HCT116 (cell line): ENCODE measurements around the gene UFD1. TPM values are rescaled to one million over a fixed set of nuclear protein-coding genes. Genes with fewer than 3 reads are reported as not detected.

Experiments
- ATAC-seq: fragments of 200-7000 bp; cut with Tn5 transposase; 2 replicates; pipeline ENCODE4 v1.9.1; 2020; ENCODE audit warnings: mild to moderate bottlenecking, moderate library complexity
- BruUV-seq: library from RNA; stranded (reverse); fragments of 400-500 nt; replicated peaks from 2 replicates; lab custom pipeline; 2021; lab: Mats Ljungman, UMichigan
- CTCF ChIA-PET: fragments of 300-600 bp; sonication (Branson Sonifier 250); formaldehyde crosslinking; loops from one replicate; lab custom pipeline; 2021; ENCODE audit warnings: antibody characterized with exemption; lab: Charles Lee
- POLR2A ChIA-PET: fragments of 300-600, 350-600 bp; sonication (Branson Sonifier 250); formaldehyde crosslinking; loops from one replicate; lab custom pipeline; 2021; ENCODE audit warnings: antibody characterized with exemption; lab: Charles Lee
- RAD21 ChIA-PET, 2 experiments: fragments of 300-600 bp; sonication (Branson Sonifier 250); formaldehyde crosslinking; loops; one replicate each; lab custom pipeline; 2023; ENCODE audit warnings: low total read pairs in 2 of 2; ENCODE audit not compliant: uncharacterized antibody in 2 of 2, unreplicated experiment in 2 of 2, low non-redundant PET in 1 of 2; lab: Charles Lee
- DNase-seq: peaks from one replicate; pipeline ENCODE4 v3.0.0-alpha.2; 2010; ENCODE audit warnings: low read depth, low spot score
- H2AFZ ChIP-seq: fragments of 200-600 bp; shearing (Covaris generic), sonication (generic); 2 replicates; pipeline ENCODE4 v1.6.1; 2017; ENCODE audit warnings: low read depth, mixed run types, mixed read lengths, antibody characterized with exemption, low read length; ENCODE audit not compliant: poor library complexity, severe bottlenecking
- H3K27ac ChIP-seq: 2 replicates; pipeline ENCODE4 v1.5.1; 2012; ENCODE audit warnings: low read depth, low read length
- H3K27me3 ChIP-seq: fragments of 200-600 bp; sonication (generic); 2 replicates; pipeline ENCODE4 v1.6.1; 2016; ENCODE audit warnings: mixed run types, low read length, mixed read lengths; ENCODE audit not compliant: insufficient read depth
- H3K36me3 ChIP-seq, 2 experiments: fragments of 200-500 bp in 1 of 2; fragments of 200-600 bp in 1 of 2; sonication (Bioruptor generic) in 1 of 2; sonication (generic) in 1 of 2; 2 replicates each; pipeline versions ENCODE4 v1.5.1 to v1.6.1; 2014 to 2016; ENCODE audit warnings: low read length in 2 of 2, inconsistent platforms in 1 of 2, mixed read lengths in 1 of 2, mixed run types in 1 of 2; ENCODE audit not compliant: insufficient read depth in 2 of 2, control insufficient read depth in 1 of 2
- H3K4me1 ChIP-seq, 2 experiments: fragments of 200-600 bp in 1 of 2; sonication (generic) in 1 of 2; 2 replicates each; pipeline versions ENCODE4 v1.5.1 to v1.6.1; 2012 to 2017; ENCODE audit warnings: low read length in 2 of 2, inconsistent platforms in 1 of 2, mild to moderate bottlenecking in 1 of 2, mixed read lengths in 1 of 2, mixed run types in 1 of 2, moderate library complexity in 1 of 2; ENCODE audit not compliant: insufficient read depth in 2 of 2, control insufficient read depth in 1 of 2
- H3K4me2 ChIP-seq: fragments of 200-600 bp; sonication (generic); 2 replicates; pipeline ENCODE4 v1.6.1; 2017; ENCODE audit warnings: mixed run types, low read length, mixed read lengths
- H3K4me3 ChIP-seq, 2 experiments: fragments of 200-600 bp in 1 of 2; sonication (generic) in 1 of 2; replicated peaks in 1 of 2; 2 replicates each; pipeline ENCODE4 v1.5.1; 2011 to 2016; ENCODE audit warnings: low read length in 2 of 2, control low read depth in 1 of 2, low read depth in 1 of 2, mild to moderate bottlenecking in 1 of 2, mixed read lengths in 1 of 2, mixed run types in 1 of 2
- H3K79me2 ChIP-seq: fragments of 200-600 bp; sonication (generic); 2 replicates; pipeline ENCODE4 v1.6.1; 2017; ENCODE audit warnings: mild to moderate bottlenecking, mixed run types, low read length, moderate library complexity, mixed read lengths; ENCODE audit not compliant: insufficient read depth
- H3K9ac ChIP-seq: fragments of 200-600 bp; sonication (generic); 2 replicates; pipeline ENCODE4 v1.6.1; 2016; ENCODE audit warnings: low read length, mixed read lengths
- H3K9me2 ChIP-seq: fragments of 200-600 bp; sonication (generic), shearing (Covaris generic); 2 replicates; pipeline ENCODE4 v1.6.1; 2017; ENCODE audit warnings: mixed run types, mild to moderate bottlenecking, moderate library complexity; ENCODE audit not compliant: insufficient read depth
- H3K9me3 ChIP-seq, 2 experiments: fragments of 200-500 bp in 1 of 2; fragments of 200-600 bp in 1 of 2; sonication (Bioruptor generic) in 1 of 2; sonication (generic) in 1 of 2; 2 replicates each; pipeline ENCODE4 v1.6.1; 2014 to 2017; ENCODE audit warnings: low read length in 2 of 2, mixed read lengths in 2 of 2, inconsistent platforms in 1 of 2, low read depth in 1 of 2, mild to moderate bottlenecking in 1 of 2, mixed run types in 1 of 2, moderate library complexity in 1 of 2; ENCODE audit not compliant: control insufficient read depth in 1 of 2, insufficient read depth in 1 of 2
- H4K20me1 ChIP-seq: fragments of 200-600 bp; sonication (generic), shearing (Covaris generic); 2 replicates; pipeline ENCODE4 v1.6.1; 2017; ENCODE audit warnings: mixed run types, mild to moderate bottlenecking, moderate library complexity; ENCODE audit not compliant: insufficient read depth
- CBX3 ChIP-seq: IDR thresholded peaks from 2 replicates; pipeline ENCODE4 v1.6.1; 2012; ENCODE audit warnings: low read depth
- CEBPB ChIP-seq: IDR thresholded peaks from 2 replicates; pipeline ENCODE4 v1.6.1; 2012; ENCODE audit warnings: low read depth
- CTCF ChIP-seq, 3 experiments: fragments of 200-600 bp in 1 of 3; sonication (generic) in 1 of 3; IDR thresholded peaks in 2 of 3; conservative IDR thresholded peaks in 1 of 3; 2 replicates each; pipeline ENCODE4 v1.5.1; 2012 to 2017; ENCODE audit warnings: low read depth in 2 of 3, low read length in 2 of 3, antibody characterized with exemption in 1 of 3, borderline replicate concordance in 1 of 3, control low read depth in 1 of 3, mild to moderate bottlenecking in 1 of 3, mixed read lengths in 1 of 3, mixed run types in 1 of 3, moderate library complexity in 1 of 3; ENCODE audit not compliant: insufficient read depth in 1 of 3
- EGR1 ChIP-seq: IDR thresholded peaks from 2 replicates; pipeline ENCODE4 v1.6.1; 2012; ENCODE audit warnings: low read depth
- ELF1 ChIP-seq: IDR thresholded peaks from 2 replicates; pipeline ENCODE4 v1.6.1; 2012; ENCODE audit warnings: low read depth, borderline replicate concordance
- EZH2 ChIP-seq: fragments of 200-600 bp; sonication (generic); IDR thresholded peaks from 2 replicates; pipeline ENCODE4 v1.6.1; 2017; ENCODE audit warnings: antibody characterized with exemption, mixed run types
- EZH2phosphoT487 ChIP-seq: fragments of 200-600 bp; IDR thresholded peaks from 2 replicates; pipeline ENCODE4 v1.6.1; 2018; ENCODE audit warnings: antibody characterized with exemption, borderline replicate concordance
- FOSL1 ChIP-seq: IDR thresholded peaks from 2 replicates; pipeline ENCODE4 v1.6.1; 2012; ENCODE audit warnings: low read depth
- JUND ChIP-seq: IDR thresholded peaks from 2 replicates; pipeline ENCODE4 v1.6.1; 2012
- MAX ChIP-seq: IDR thresholded peaks from 2 replicates; pipeline ENCODE4 v1.6.1; 2012
- POLR2AphosphoS5 ChIP-seq: IDR thresholded peaks from 2 replicates; pipeline ENCODE4 v1.6.1; 2011; ENCODE audit warnings: mild to moderate bottlenecking, low read depth, low read length, moderate library complexity
- RAD21 ChIP-seq: IDR thresholded peaks from 2 replicates; pipeline ENCODE4 v1.6.1; 2012; ENCODE audit warnings: low read depth, mild to moderate bottlenecking
- REST ChIP-seq: IDR thresholded peaks from 2 replicates; pipeline ENCODE4 v1.6.1; 2012; ENCODE audit warnings: low read depth
- SIN3A ChIP-seq: IDR thresholded peaks from 2 replicates; pipeline ENCODE4 v1.6.1; 2012; ENCODE audit warnings: low read depth
- TCF7L2 ChIP-seq: IDR thresholded peaks from 2 replicates; pipeline ENCODE4 v1.7.0; 2011; ENCODE audit warnings: borderline replicate concordance, inconsistent platforms; ENCODE audit not compliant: insufficient read depth, insufficient read length; ENCODE audit errors: extremely low read depth
- YY1 ChIP-seq: IDR thresholded peaks from 2 replicates; pipeline ENCODE4 v1.6.1; 2011; ENCODE audit warnings: low read length, low read depth, moderate library complexity, mild to moderate bottlenecking; ENCODE audit not compliant: insufficient replicate concordance; ENCODE audit errors: extremely low read depth
- ZBTB33 ChIP-seq: IDR thresholded peaks from 2 replicates; pipeline ENCODE4 v1.6.1; 2011; ENCODE audit warnings: mild to moderate bottlenecking, low read length, moderate library complexity; ENCODE audit not compliant: insufficient replicate concordance; ENCODE audit errors: extremely low read depth
- ZNF274 ChIP-seq: fragments of 200-500 bp; sonication (Bioruptor generic); IDR thresholded peaks from 2 replicates; pipeline ENCODE4 v1.6.1; 2014; ENCODE audit warnings: mild to moderate bottlenecking, low read depth, low read length, inconsistent platforms
- intact Hi-C: fragments of 100-400 bp; cut with micrococcal nuclease; formaldehyde crosslinking; loops from 2 replicates; pipeline ENCODE4 v1.10.0; 2022
- total RNA-seq: library from RNA; stranded (reverse); gene quantifications from one replicate; pipeline ENCODE4 v1.2.1, GENCODE V29; 2021; ENCODE audit not compliant: unreplicated experiment

UFD1 gene
- total RNA-seq, 1 experiment from 2014 or later: 97.5 TPM

- no TSS peak for BruUV-seq
- Histone ChIP-seq H3K4me1 (peaks cover 0 to 10% of the 10 kb centered on the region in 2 experiments; a peak in 2 of 4 replicates), H3K9ac (no peak overlapping the region), H3K27me3 (no peaks in the 10 kb centered on the region), H3K4me2 (no peak overlapping the region), H2AFZ (no peak overlapping the region), H3K4me3 (no peak overlapping the region), H3K9me2 (no peaks in the 10 kb centered on the region), H3K79me2 (no peaks in the 10 kb centered on the region; the same call in 1 of the 2 replicates), H3K27ac (no peak overlapping the region), H4K20me1 (no peaks in the 10 kb centered on the region), H3K9me3 (no peaks in the 10 kb centered on the region), H3K36me3 (peaks cover 32 to 34% of the 10 kb centered on the region in 2 experiments; a peak in 3 of 4 replicates)
- CTCF ChIA-PET: no interaction called here
- ATAC-seq: no peak
- no peak for TF ChIP-seq TCF7L2
- TF ChIP-seq REST: no peak
- no peak for TF ChIP-seq EZH2
- TF ChIP-seq MAX: no peak
- no peak for TF ChIP-seq CTCF (IDR thresholded peaks at IDR 0.05 in 2 of 3, conservative IDR thresholded peaks at IDR 0.05 in 1 of 3; ENCODE audit: borderline replicate concordance in 1 of 3, insufficient read depth in 1 of 3, low read depth in 2 of 3, low read length in 2 of 3)
- no peak for TF ChIP-seq ZBTB33
- TF ChIP-seq JUND: no peak
- TF ChIP-seq CEBPB: no peak
- no peak for TF ChIP-seq FOSL1
- TF ChIP-seq CBX3: no peak
- TF ChIP-seq YY1: no peak
- no peak for TF ChIP-seq SIN3A
- no peak for TF ChIP-seq ELF1
- no peak for TF ChIP-seq EGR1
- no peak for TF ChIP-seq EZH2phosphoT487
- no peak for TF ChIP-seq ZNF274
- TF ChIP-seq RAD21: no peak
- TF ChIP-seq POLR2AphosphoS5: no peak
- POLR2A ChIA-PET: no interaction called here
- RAD21 ChIA-PET: no interaction called here
- DNase-seq: no peak
- intact Hi-C loops: no loop called here
Observed at GRCh38 chr22:19404676-19405075, 74.3 kb downstream of the UFD1 start.
